Testis (tissue), 2 donors: ENCODE data around the gene PRKN.

Source experiments
- CTCF ChIP-seq, 3 experiments: fragments of 450-650 bp in 2 of 3; fragments of 200-600 bp in 1 of 3; sonication (generic) in 1 of 3; IDR thresholded peaks; one replicate each; pipeline ENCODE4 v1.5.1; 2016 to 2019; ENCODE audit warnings: antibody characterized with exemption in 3 of 3, mild to moderate bottlenecking in 2 of 3, moderate library complexity in 1 of 3
- POLR2A ChIP-seq: fragments of 450-650 bp; IDR thresholded peaks from one replicate; pipeline ENCODE4 v1.6.1; 2017; ENCODE audit warnings: antibody characterized with exemption, mild to moderate bottlenecking, moderate library complexity

DNA sequence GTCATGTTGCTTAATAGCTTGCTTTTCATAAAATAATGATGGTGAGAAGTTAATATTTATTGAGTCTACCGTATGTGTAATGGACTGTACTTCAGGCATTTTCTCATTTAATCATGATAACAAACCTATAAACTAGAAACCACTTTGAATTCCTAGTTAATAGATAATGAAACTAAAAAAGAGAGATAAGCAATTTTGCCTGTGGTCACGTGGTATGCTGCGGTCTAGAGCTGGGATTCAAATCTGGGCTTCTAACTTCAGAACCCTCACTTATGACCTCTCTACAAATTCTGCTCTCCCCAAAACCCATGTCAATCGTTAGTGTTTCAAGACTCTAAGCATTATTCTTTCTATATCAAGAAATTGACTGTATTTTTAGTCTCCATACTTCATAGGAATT is 700.7 kb downstream of the PRKN start:
- TF ChIP-seq CTCF (IDR thresholded peaks at IDR 0.05) (no peak), POLR2A (no peak)
